Measurements from ENCODE around the gene SMIM5.

GRCh38 chr17:75639327-75639726, 6.1 kb downstream of the SMIM5 start:
- TF ChIP-seq ATF1 (CRISPR knock-in tag; IDR thresholded peaks at IDR 0.05) (no peak), ATF1 (tag; IDR thresholded peaks at IDR 0.05) (no peak), EP300 (IDR thresholded peaks at IDR 0.05; ENCODE audit: low read length) (no peak), SMC3 (conservative IDR thresholded peaks at IDR 0.05; ENCODE audit: insufficient read depth, low read depth, low read length) (no peak), TFE3 (CRISPR knock-in tag; IDR thresholded peaks at IDR 0.05) (no peak), YY1 (IDR thresholded peaks at IDR 0.05; ENCODE audit: borderline replicate concordance in 1 of 3, control insufficient read depth in 1 of 3, extremely low read depth in 1 of 3, insufficient read depth in 3 of 3, insufficient read length in 1 of 3, insufficient replicate concordance in 2 of 3, low read depth in 1 of 3, low read length in 2 of 3) (no peak), SIN3B (IDR thresholded peaks at IDR 0.05; ENCODE audit: low read depth) (no peak), ETV6 (IDR thresholded peaks at IDR 0.05; ENCODE audit: borderline replicate concordance in 1 of 2, low read depth in 2 of 2, low read length in 1 of 2) (no peak), ETV6 (CRISPR knock-in tag; IDR thresholded peaks at IDR 0.05; ENCODE audit: borderline replicate concordance) (no peak), NFXL1 (CRISPR knock-in tag; IDR thresholded peaks at IDR 0.05) (no peak), CTCF (IDR thresholded peaks at IDR 0.05 in 2 of 3, conservative IDR thresholded peaks at IDR 0.05 in 1 of 3; ENCODE audit: insufficient read depth in 2 of 3, low read depth in 1 of 3, low read length in 3 of 3) (no peak), NR2C2 (CRISPR knock-in tag; IDR thresholded peaks at IDR 0.05) (no peak), NR2C2 (tag; IDR thresholded peaks at IDR 0.05) (no peak), TOE1 (IDR thresholded peaks at IDR 0.05; ENCODE audit: borderline replicate concordance) (no peak), TOE1 (CRISPR knock-in tag; IDR thresholded peaks at IDR 0.05; ENCODE audit: borderline replicate concordance, low read depth) (no peak)
